Mononuclear cell (primary cell): Measurements from ENCODE around the gene VEZT. TPM values are rescaled to one million over a fixed set of nuclear protein-coding genes. Genes with fewer than 3 reads are reported as not detected.
"Not testable (repeated sequence)": the region's sequence is repeated elsewhere in the genome, so short reads cannot be mapped to it uniquely, and the experiment has no call there.

ENCODE experiments used
- H3K27me3 ChIP-seq: 2 replicates; pipeline ENCODE4 v1.6.0; 2011; ENCODE audit warnings: low read length, control low read depth; ENCODE audit not compliant: insufficient read depth
- H3K4me1 ChIP-seq: 2 replicates; pipeline ENCODE4 v1.5.1; 2011; ENCODE audit warnings: mild to moderate bottlenecking, low read length, control low read depth; ENCODE audit not compliant: insufficient read depth
- H3K4me3 ChIP-seq: 2 replicates; pipeline ENCODE4 v1.5.1; 2011; ENCODE audit warnings: mild to moderate bottlenecking, low read length, moderate library complexity
- H3K9me3 ChIP-seq: 2 replicates; pipeline ENCODE4 v1.5.1; 2011; ENCODE audit warnings: low read depth, mild to moderate bottlenecking, control low read depth, low read length
- total RNA-seq: library from RNA; depleted of rRNA; stranded (reverse); fragments of >200 nt; gene quantifications from one replicate; pipeline ENCODE4 v1.2.3, GENCODE V29; 2012

Gene VEZT
- total RNA-seq, 1 donor: 93.5 TPM

DNA sequence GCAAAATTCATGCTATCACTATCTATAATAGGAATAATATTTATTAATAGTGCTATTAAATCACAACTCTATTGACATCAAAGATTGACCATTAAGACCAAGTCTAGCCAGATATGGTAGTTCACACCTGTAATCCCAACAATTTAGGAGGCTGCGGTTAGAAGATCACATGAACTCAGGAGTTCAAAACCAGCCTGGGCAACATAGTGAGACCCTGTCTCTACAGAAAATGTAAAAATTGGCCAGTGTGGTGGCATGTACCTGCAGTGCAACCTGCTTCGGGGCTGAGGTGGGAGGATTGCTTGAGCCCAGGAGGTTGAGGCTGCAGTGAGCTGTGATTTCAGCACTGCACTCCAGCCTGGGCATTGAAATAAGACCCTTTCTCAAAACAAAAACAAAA lies 11.0 kb downstream of the VEZT start:
- Histone ChIP-seq H3K4me1 (peaks cover 6% of the 10 kb centered on the region), H3K4me3 (no peak overlapping the region), H3K27me3 (no peaks in the 10 kb centered on the region), H3K9me3 (no peaks in the 10 kb centered on the region)

- no peak overlapping the region for H3K4me3 ChIP-seq
- no peaks in the 10 kb centered on the region for H3K9me3 ChIP-seq
- H3K4me1 ChIP-seq: peaks cover 6% of the 10 kb centered on the region
- H3K27me3 ChIP-seq: no peaks in the 10 kb centered on the region
Observed at GRCh38 chr12:95229636-95230035, 12.0 kb downstream of the VEZT start.

DNA sequence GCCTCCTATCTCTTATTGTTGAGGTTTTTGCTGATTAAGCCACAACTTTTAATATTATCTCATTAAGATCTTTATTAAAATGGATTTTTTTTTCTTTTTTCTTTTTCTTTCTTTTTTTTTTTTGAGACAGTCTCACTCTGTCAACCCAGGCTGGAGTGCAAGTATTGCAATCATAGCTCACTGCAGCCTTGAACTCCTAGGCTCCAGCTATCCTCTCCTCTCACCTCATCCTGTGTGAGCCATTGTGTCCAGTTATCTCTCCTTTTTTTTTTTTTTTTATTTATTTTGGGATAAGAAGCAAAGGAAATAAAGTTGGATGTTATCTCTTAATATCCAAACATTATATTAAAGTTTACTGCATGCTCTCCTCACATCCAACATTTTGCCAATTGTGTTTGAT lies 12.7 kb downstream of the VEZT start:
- Histone ChIP-seq H3K4me1 (peaks cover 6% of the 10 kb centered on the region), H3K4me3 (no peak overlapping the region), H3K27me3 (no peaks in the 10 kb centered on the region), H3K9me3 (no peaks in the 10 kb centered on the region)

DNA sequence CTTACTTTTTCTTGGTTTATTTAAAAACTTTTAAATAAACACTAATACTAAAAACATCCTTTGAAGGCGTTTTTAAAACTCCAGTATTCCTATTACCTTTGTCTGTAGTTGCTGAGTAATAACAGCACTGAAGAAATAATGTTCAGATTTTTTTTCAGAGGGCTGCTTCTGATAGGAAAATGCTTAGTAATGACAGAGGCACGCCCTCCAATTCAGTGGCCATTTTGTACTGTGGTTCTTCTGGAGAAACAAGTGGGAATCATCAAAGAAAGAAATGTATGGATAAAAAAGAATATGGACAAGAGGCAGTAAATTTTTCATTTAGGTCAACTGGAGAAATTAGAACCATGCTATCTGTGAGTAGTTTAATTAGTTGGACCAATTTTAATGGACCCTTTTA lies 13.6 kb downstream of the VEZT start:
- H3K4me1 ChIP-seq: peaks cover 6% of the 10 kb centered on the region
- H3K27me3 ChIP-seq: no peaks in the 10 kb centered on the region
- H3K9me3 ChIP-seq: no peaks in the 10 kb centered on the region
- H3K4me3 ChIP-seq: no peak overlapping the region

GRCh38 chr12:95234187-95234586 lies 16.6 kb downstream of the VEZT start:
- H3K4me1 ChIP-seq, H3K4me3 ChIP-seq, H3K27me3 ChIP-seq, H3K9me3 ChIP-seq: not testable (repeated sequence)

DNA sequence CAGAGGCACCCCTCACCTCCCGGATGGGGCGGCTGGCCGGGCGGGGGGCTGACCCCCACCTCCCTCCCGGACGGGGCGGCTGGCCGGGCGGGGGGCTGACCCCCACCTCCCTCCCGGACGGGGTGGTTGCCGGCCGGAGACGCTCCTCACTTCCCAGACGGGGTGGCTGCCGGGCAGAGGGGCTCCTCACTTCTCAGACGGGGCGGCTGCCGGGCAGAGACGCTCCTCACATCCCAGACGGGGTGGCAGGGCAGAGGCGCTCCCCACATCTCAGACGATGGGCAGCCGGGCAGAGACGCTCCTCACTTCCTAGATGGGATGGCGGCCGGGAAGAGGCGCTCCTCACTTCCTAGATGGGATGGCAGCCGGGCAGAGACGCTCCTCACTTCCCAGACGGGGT lies 18.0 kb downstream of the VEZT start:
- H3K9me3 ChIP-seq, H3K27me3 ChIP-seq, H3K4me1 ChIP-seq: not testable (repeated sequence)

DNA sequence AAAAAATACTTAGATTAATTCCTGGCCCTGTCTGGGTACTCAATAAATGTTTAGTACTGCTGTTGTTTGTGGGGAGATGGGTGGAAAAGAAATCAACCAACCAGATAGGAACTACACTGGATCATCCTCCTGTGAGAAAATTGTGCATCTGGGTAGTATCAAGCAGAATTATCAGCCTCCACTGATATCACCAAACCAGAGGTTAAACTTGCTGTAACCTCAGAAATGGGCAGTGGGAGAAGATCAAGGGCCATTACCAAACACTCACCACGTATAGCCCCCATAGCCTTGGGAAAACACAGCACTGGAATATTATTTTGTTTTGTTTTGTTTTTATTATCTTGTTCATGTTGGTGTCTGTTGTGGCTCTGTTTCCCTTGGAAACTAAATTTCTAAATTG lies 19.7 kb downstream of the VEZT start:
- Histone ChIP-seq H3K4me3 (no peak overlapping the region), H3K27me3 (no peaks in the 10 kb centered on the region), H3K9me3 (no peaks in the 10 kb centered on the region), H3K4me1 (no peaks in the 10 kb centered on the region)

More for the DNA sequence above, 18.0 kb downstream of the VEZT start:
- H3K4me3 ChIP-seq: not testable (repeated sequence)

GRCh38 chr12:95238150-95238549 lies 20.5 kb downstream of the VEZT start:
- Histone ChIP-seq H3K4me1 (no peaks in the 10 kb centered on the region), H3K9me3 (no peaks in the 10 kb centered on the region), H3K27me3 (no peaks in the 10 kb centered on the region), H3K4me3 (no peak overlapping the region)

GRCh38 chr12:95239216-95239615 lies 21.6 kb downstream of the VEZT start:
- H3K4me1 ChIP-seq: no peaks in the 10 kb centered on the region
- no peak overlapping the region for H3K4me3 ChIP-seq
- H3K27me3 ChIP-seq: no peaks in the 10 kb centered on the region
- no peaks in the 10 kb centered on the region for H3K9me3 ChIP-seq

- H3K27me3 ChIP-seq, H3K9me3 ChIP-seq, H3K4me3 ChIP-seq, H3K4me1 ChIP-seq: not testable (repeated sequence)
Observed at GRCh38 chr12:95239835-95240234, 22.2 kb downstream of the VEZT start.

DNA sequence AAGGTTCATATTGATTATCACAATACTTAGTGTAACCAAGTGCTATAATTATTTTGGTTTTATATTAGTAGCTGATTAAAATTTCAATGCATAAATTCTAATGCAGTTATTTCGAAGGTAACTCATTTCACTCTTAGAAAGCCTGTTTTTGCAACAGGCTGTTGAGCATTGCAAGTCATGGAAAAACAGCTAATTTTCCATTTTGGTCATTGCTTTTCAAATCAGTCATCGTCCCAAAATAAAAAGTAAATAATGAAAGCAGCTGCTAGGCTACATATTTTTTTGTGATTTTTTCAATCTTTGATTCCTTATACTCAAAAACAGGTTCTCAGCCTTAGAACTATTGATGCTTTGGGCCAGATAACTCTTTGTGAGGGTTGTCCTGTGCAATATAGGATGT lies 22.9 kb downstream of the VEZT start:
- H3K4me3 ChIP-seq: no peak overlapping the region
- H3K9me3 ChIP-seq: no peaks in the 10 kb centered on the region
- H3K27me3 ChIP-seq: no peaks in the 10 kb centered on the region
- H3K4me1 ChIP-seq: no peaks in the 10 kb centered on the region

DNA sequence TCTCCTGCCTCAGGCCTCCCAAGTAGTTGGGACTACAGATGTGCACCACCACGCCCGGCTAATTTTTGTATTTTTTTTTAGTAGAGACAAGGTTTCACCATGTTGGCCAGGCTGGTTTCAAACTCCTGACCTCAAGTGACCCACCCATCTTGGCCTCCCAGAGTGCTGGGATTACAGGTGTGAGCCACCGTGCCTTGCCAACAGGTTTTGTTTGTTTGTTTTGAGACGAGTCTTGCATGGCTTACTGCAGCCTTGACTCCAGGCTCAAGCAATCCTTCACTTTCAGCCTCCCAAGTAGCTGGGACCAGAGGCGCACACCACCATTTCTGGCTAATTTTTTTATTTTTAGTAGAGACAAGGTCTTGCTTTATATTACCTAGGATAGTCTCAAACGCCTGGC lies 23.5 kb downstream of the VEZT start:
- not testable (repeated sequence) for H3K9me3 ChIP-seq, H3K27me3 ChIP-seq, H3K4me3 ChIP-seq, H3K4me1 ChIP-seq

DNA sequence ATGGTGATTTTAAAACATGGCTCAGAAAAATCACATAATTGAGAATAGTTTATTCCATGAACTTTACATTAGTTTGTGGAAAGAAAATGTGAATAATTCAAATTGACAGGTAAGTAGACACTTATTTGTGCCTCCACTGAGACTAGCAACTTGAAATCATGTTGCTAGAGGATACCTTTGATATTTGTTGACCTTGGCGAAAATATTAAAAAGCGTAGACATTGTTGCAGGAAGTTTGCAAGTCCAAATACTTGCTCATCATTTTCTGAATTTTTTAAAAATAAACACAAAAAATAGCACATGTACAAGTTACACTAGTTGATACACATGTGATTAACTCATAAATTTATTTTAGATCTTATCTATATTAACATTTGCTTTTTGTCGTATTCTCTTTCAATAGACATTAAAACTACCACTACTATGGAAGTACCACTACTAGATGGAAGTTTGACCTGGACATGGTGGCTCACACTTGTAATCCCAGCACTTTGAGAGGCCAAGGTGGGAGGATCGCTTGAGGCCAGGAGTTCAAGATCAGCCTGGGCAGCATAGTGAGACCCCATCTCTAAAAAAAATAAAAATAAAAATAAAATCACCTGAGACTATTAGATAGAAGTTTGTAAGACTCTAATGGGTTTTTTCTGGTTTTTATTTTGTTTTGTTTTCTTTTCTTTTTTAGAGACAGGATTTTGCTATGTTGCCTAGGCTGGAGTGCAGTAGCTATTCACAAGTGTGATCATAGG lies 24.3 kb downstream of the VEZT start:
- no peaks in the 10 kb centered on the region for H3K9me3 ChIP-seq
- no peak overlapping the region for H3K4me3 ChIP-seq
- H3K27me3 ChIP-seq: no peaks in the 10 kb centered on the region
- no peaks in the 10 kb centered on the region for H3K4me1 ChIP-seq

- Histone ChIP-seq H3K9me3 (no peaks in the 10 kb centered on the region), H3K27me3 (no peaks in the 10 kb centered on the region), H3K4me3 (no peak overlapping the region), H3K4me1 (no peaks in the 10 kb centered on the region)
Observed at GRCh38 chr12:95243497-95244183, 26.0 kb downstream of the VEZT start.

DNA sequence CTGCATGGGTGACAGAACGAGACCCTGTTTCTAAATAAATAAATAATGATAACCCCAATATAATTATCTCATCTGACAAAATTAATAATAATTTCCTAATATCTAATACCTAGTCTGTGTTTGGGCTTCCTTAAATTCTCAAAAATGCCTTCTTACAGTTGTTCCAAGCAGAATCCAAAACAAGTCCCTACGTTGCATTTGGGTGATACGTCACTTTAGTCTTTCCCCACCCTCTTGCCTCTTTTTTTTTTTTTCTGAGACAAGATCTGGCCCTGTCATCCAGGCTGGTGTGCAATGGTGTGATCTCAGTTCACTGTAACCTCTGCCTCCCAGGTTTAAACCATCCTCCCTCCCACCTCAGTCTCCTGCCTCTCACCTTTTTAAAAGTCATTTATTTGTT lies 26.7 kb downstream of the VEZT start:
- no peaks in the 10 kb centered on the region for H3K27me3 ChIP-seq
- H3K4me3 ChIP-seq: no peak overlapping the region
- H3K9me3 ChIP-seq: no peaks in the 10 kb centered on the region
- H3K4me1 ChIP-seq: no peaks in the 10 kb centered on the region

GRCh38 chr12:95248095-95248494 lies 30.5 kb downstream of the VEZT start:
- Histone ChIP-seq H3K4me1 (no peaks in the 10 kb centered on the region), H3K9me3 (no peaks in the 10 kb centered on the region), H3K27me3 (no peaks in the 10 kb centered on the region), H3K4me3 (no peak overlapping the region)
